Lung (tissue), 12 donors: ENCODE results near the gene IFT122. TPM values are rescaled to one million over a fixed set of nuclear protein-coding genes. Genes with fewer than 3 reads are reported as not detected.
A peak's percentile ranks its signal among the peaks of the same experiment; 100 is the strongest.

Experiments used
- ATAC-seq: fragments of 200-7000 bp; cut with Tn5 transposase; one replicate; pipeline ENCODE4 v1.9.1; 2020; ENCODE audit warnings: moderate number of reproducible peaks; ENCODE audit not compliant: insufficient read depth, low FRiP score
- DNase-seq, 3 donors: peaks; one replicate each; pipeline ENCODE4 v3.0.0-alpha.2; 2013 to 2017
- H3K27ac ChIP-seq, 2 donors: one replicate each; pipeline ENCODE4 v1.5.1; 2013; ENCODE audit warnings: mild to moderate bottlenecking in 2 of 2, moderate library complexity in 2 of 2, control low read depth in 1 of 2, inconsistent platforms in 1 of 2, low read depth in 1 of 2, low read length in 1 of 2
- H3K27me3 ChIP-seq, 3 donors: one replicate each; pipeline ENCODE4 v1.5.1; 2013; ENCODE audit warnings: low read length in 2 of 3; ENCODE audit not compliant: control insufficient read depth in 3 of 3, insufficient read depth in 3 of 3
- H3K36me3 ChIP-seq, 4 donors: one replicate each; pipeline ENCODE4 v1.5.1; 2013; ENCODE audit warnings: low read length in 4 of 4, mild to moderate bottlenecking in 1 of 4, moderate library complexity in 1 of 4; ENCODE audit not compliant: control insufficient read depth in 4 of 4, insufficient read depth in 4 of 4
- H3K4me1 ChIP-seq, 5 donors: one replicate each; pipeline ENCODE4 v1.5.1; 2013; ENCODE audit warnings: low read length in 5 of 5, mild to moderate bottlenecking in 2 of 5, moderate library complexity in 1 of 5; ENCODE audit not compliant: control insufficient read depth in 5 of 5, insufficient read depth in 5 of 5
- H3K4me3 ChIP-seq: one replicate; pipeline ENCODE4 v1.5.1; 2013; ENCODE audit warnings: mild to moderate bottlenecking, control low read depth, moderate library complexity
- H3K9ac ChIP-seq, 2 donors: one replicate each; pipeline ENCODE4 v1.5.1; 2013; ENCODE audit warnings: low read length in 2 of 2, control low read depth in 1 of 2; ENCODE audit not compliant: insufficient read depth in 1 of 2
- H3K9me3 ChIP-seq, 4 donors: one replicate each; pipeline ENCODE4 v1.5.1; 2013; ENCODE audit warnings: low read length in 3 of 4, mild to moderate bottlenecking in 1 of 4, moderate library complexity in 1 of 4; ENCODE audit not compliant: control insufficient read depth in 4 of 4, insufficient read depth in 3 of 4
- WGBS, 2 donors: extraction: QIAGEN DNeasy Blood & Tissue Kit; methylation state at CpG; one replicate each; pipeline ENCODE4 v1.1.7; 2013; 5-methylcytosine and 5-hydroxymethylcytosine counted together
- polyA plus RNA-seq, 2 donors: library from polyadenylated mRNA; stranded (reverse); fragments of 200-250 nt; gene quantifications; one replicate each; pipeline ENCODE4 v1.2.1, GENCODE V29; 2013
- total RNA-seq, 2 donors: library from RNA; depleted of rRNA in 1 of 2; stranded (reverse); fragments of >200 nt in 1 of 2; gene quantifications; one replicate each; pipeline ENCODE4 v1.2.1, GENCODE V29; 2014 to 2021
- TF ChIP-seq, protein P1 (sequence below): IDR thresholded peaks from 2 replicates; pipeline ENCODE4 v1.5.1; 2012; ENCODE audit warnings: mild to moderate bottlenecking; ENCODE audit errors: control extremely low read depth, extremely low read depth
- donor health status: control.
- donor health status: control.
- donor health status: Bipolar disorder and iron deficiency.
- donor health status: healthy.
- donor health status: DM: yes; HTN: yes; CAD: no.

IFT122 gene
- total and polyA plus RNA-seq, 4 donors = 11.0 to 65.7 (median 31.7) TPM

DNA sequence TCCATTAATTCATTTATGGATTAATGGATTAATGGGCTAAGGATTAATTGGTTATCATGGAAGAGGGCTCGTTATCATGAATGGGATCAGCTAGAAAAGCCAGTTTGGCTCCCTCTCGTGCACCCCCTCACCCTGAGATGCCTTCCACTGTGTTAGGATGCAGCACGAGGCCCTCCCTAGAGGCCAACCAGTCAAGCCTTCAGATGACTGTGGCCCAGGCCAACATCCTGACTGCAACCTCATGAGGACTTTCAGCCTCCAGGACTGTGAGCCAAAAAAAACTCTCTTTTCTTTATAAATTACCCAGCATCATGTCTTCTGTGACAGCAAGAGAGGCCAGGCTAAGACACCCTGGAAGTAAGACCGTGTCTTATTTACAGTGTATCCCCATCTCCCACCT is 20.5 kb upstream of the IFT122 start:
- H3K9me3 ChIP-seq = no peaks in the 10 kb centered on the region
- H3K9ac ChIP-seq = no peak overlapping the region
- DNase-seq = peak in 1 of 3 donors; percentile 3
- peaks cover 0 to 12% (median 5%) of the 10 kb centered on the region in 5 donors for H3K4me1 ChIP-seq
- no peak overlapping the region for H3K4me3 ChIP-seq
- no peak for ATAC-seq
- no peaks in the 10 kb centered on the region for H3K27me3 ChIP-seq
- TF ChIP-seq, protein P1, sequence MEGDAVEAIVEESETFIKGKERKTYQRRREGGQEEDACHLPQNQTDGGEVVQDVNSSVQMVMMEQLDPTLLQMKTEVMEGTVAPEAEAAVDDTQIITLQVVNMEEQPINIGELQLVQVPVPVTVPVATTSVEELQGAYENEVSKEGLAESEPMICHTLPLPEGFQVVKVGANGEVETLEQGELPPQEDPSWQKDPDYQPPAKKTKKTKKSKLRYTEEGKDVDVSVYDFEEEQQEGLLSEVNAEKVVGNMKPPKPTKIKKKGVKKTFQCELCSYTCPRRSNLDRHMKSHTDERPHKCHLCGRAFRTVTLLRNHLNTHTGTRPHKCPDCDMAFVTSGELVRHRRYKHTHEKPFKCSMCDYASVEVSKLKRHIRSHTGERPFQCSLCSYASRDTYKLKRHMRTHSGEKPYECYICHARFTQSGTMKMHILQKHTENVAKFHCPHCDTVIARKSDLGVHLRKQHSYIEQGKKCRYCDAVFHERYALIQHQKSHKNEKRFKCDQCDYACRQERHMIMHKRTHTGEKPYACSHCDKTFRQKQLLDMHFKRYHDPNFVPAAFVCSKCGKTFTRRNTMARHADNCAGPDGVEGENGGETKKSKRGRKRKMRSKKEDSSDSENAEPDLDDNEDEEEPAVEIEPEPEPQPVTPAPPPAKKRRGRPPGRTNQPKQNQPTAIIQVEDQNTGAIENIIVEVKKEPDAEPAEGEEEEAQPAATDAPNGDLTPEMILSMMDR = no peak
- no peaks in the 10 kb centered on the region for H3K36me3 ChIP-seq
- no peak overlapping the region for H3K27ac ChIP-seq
- 86 to 87% methylated on average over 4 of the region's 4 CpGs for WGBS, 2 donors

DNA sequence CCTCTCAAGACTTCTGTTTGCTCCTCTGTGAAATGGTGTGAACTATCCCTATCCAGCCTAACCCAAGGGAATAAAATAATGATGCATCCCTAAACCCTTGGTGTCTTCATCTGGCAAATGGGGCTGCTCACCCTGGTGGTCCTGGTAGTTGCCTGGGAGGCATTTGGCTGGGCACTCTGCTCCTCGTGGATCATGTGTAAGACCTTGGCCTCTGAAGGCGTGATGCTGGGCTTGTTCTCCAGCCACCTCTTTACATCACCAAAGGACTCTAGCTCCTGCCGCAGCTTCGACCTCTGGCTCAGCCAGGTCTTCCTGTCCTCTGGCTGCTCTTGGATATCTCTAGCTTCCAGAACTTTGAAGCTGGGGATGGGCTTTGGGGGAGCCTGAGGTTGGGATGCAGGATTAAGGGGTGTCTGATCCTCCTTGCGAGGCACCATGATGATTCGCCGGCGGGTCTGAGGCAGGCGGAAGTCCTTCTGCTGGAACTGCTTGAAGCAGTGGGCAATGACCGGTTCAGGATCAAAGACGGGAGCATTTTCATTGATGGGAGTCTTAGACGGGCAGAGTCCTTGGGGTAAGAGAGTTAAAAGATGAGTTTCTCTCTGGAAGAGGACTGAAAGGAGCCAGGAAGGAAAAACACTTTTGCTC is 18.7 kb upstream of the IFT122 start:
- ATAC-seq (no peak), DNase-seq (no peak)
- Histone ChIP-seq H3K27me3 (no peaks in the 10 kb centered on the region), H3K9me3 (no peaks in the 10 kb centered on the region), H3K4me1 (peaks cover 0 to 11% (median 5%) of the 10 kb centered on the region in 5 donors), H3K9ac (no peak overlapping the region), H3K36me3 (no peaks in the 10 kb centered on the region), H3K27ac (no peak overlapping the region), H3K4me3 (no peak overlapping the region)
- 96 to 97% methylated on average over 12 of the region's 12 CpGs for WGBS, 2 donors
- TF ChIP-seq, protein P1 = no peak

DNA sequence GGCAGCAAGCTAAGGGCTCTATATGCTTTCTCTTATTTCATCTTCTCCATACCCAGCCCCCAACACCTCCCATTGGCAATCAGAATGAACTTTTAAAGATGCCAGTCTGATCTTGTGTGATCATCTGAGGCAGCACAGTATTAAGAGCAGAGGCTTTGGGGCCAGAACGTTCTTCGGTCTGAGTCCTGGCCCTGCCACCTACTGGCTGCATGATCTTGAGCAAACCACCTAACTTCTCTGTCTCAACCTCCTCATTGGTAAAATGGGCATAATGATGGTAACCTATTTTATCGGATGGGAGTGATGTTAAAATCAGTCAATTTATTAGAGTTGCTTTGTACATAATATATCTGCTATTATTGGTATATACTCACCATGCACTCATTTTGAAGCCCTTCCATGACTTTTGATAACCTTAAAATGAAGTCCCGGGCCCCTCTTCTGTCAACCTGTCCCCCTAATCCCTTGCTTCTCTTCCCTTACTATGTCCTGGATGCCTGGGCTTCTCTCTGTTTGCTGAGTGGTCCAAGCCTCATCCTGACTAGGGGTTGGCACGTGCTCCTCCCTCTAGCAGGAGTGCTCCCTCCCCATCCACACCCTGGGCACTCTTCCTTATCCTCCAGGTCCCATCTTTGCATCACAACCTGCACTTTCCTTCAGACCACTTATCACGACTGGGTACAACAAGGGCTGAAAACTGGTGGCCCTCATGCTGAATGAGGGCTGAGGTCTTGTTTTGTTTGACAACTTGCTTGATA is 17.9 kb upstream of the IFT122 start:
- no peaks in the 10 kb centered on the region for H3K9me3 ChIP-seq
- DNase-seq (no peak), ATAC-seq (no peak)
- H3K27ac ChIP-seq = no peak overlapping the region
- no peak overlapping the region for H3K9ac ChIP-seq
- H3K36me3 ChIP-seq = no peaks in the 10 kb centered on the region
- 79 to 83% methylated on average over 6 of the region's 6 CpGs for WGBS, 2 donors
- no peaks in the 10 kb centered on the region for H3K27me3 ChIP-seq
- no peak overlapping the region for H3K4me3 ChIP-seq
- TF ChIP-seq, protein P1 = no peak
- peaks cover 0 to 8% (median 5%) of the 10 kb centered on the region in 5 donors for H3K4me1 ChIP-seq
